HT1080 (cell line): Measurements from ENCODE around the gene KRT16. TPM values are rescaled to one million over a fixed set of nuclear protein-coding genes. Genes with fewer than 3 reads are reported as not detected.
"Not testable (repeated sequence)": the region's sequence is repeated elsewhere in the genome, so short reads cannot be mapped to it uniquely, and the experiment has no call there.

Experiments used
- DNase-seq: peaks from one replicate; pipeline ENCODE4 v3.0.0-alpha.2; 2015; ENCODE audit warnings: low read depth
- total RNA-seq: library from RNA; depleted of rRNA; stranded (reverse); fragments of >200 nt; shearing (Covaris generic); gene quantifications from 2 replicates; pipeline ENCODE4 v1.2.3, GENCODE V29; 2014

Gene KRT16
- total RNA-seq, 1 experiment from 2014 or later: not detected

DNA sequence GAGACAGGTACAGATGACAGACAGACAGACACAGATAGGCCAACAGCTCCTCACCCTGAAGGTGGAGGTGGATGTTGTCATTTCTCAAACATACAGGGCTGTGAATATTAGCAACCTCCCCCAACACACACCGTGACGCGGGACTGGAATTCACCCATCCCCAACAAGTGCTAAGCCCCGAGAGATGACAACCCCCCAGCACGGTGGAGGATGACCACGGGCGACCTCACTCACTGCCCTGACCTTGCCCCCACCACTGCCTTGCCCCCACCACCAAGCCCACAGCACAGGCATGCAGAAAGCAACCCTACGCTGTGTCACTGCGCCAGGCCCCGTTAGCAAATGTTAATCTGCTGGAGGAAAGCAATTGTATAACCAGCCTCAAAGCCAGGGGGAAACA, 16.7 kb upstream of the KRT16 start:
- DNase-seq: no peak

DNA sequence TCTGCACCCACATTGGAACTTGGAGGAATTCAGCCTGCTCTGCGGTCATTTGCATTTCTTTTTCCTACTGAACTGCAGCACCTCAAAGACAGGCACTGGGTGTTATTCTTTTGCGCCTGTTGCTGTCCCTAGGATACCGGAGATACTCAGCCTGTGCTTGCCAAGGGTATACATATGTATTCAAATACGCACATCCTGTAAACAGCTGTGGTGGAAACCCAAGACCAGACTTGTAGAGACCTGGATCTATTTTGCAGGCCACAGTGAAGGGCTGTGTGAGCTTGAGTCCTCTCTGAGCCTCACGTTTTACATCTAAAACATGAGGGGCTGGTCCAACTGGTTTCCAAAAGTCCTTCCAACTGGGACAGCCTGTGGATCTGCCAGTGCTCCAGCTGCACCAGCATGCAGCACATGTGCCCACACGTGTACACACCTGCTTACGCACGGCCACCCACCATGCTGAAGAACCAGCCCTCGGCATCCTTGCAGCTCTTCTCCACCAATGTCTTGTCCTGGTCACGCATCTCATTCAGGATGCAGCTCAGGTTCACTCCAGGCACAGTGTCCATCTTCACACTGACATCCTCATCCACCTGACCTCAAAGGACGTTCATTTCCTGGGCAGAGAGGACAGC, 16.2 kb upstream of the KRT16 start:
- not testable (repeated sequence) for DNase-seq

DNA sequence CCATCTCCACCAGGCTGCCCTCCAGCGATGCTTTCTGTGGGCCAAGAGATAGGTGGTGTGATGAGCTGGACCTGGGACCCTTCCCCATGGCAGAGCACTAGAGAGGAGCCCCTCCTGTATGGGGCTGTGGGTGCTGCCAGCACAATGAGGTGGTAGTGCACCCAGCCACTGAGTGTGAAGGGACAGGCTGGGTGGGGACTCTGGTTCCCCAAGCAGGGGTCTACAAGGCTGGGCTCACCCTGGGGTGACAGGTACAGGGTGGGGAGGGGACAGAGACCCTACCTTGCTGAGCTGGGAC, 15.5 kb upstream of the KRT16 start:
- DNase-seq: not testable (repeated sequence)

DNA sequence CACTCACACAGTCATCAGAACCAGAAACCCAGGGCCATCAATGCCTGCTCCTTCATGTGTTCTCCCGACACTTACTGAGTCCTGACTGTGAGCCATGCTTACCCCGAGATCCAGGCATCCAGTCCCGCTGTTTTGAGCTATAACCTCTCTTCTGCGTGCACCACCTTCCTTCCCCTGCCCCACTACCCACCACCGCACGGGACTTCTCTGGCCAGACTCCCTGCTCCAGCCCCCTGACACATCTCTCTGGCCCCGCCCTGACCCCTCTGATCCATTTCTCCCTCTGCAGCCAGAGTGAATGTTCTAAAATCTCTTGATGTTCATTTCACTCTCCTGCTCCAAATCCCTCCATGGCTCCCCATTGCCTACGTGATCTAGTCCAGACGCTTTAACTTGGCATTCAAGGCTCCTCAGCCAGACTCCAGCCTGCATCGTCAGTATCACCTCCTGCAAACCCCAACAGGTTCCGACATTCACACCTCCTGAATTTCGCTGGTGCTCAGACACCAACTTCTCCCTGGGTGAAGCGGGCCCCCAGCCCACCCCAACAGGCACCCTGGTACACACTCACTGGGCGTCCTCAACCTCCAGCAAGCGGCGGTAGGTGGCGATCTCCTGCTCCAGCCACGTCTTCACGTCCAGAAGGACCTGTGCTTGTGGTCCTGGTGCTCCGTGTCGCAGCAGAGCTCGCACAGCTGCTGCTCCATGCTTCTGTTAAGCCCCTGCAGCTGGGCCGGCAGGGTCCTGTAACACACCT, 14.9 kb upstream of the KRT16 start:
- DNase-seq: no peak

DNA sequence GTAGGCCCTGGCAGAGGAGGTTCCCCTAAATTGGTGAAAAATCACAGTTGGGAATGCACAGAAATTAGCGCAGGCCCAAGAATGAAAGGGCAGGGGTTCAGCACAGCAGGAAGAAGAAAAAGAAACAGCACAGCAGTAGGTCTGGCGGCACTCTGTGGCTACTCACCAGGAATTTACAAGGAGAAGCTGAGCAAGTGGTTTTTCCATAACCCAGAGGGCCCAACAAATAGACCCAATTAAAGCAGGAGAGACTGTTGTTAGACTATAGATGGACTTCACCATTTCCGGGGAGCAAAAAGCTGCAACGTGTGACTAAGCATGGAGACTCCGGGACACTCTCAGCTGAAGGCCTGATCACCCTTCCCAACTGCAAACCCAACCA, 14.3 kb upstream of the KRT16 start:
- DNase-seq: not testable (repeated sequence)

DNA sequence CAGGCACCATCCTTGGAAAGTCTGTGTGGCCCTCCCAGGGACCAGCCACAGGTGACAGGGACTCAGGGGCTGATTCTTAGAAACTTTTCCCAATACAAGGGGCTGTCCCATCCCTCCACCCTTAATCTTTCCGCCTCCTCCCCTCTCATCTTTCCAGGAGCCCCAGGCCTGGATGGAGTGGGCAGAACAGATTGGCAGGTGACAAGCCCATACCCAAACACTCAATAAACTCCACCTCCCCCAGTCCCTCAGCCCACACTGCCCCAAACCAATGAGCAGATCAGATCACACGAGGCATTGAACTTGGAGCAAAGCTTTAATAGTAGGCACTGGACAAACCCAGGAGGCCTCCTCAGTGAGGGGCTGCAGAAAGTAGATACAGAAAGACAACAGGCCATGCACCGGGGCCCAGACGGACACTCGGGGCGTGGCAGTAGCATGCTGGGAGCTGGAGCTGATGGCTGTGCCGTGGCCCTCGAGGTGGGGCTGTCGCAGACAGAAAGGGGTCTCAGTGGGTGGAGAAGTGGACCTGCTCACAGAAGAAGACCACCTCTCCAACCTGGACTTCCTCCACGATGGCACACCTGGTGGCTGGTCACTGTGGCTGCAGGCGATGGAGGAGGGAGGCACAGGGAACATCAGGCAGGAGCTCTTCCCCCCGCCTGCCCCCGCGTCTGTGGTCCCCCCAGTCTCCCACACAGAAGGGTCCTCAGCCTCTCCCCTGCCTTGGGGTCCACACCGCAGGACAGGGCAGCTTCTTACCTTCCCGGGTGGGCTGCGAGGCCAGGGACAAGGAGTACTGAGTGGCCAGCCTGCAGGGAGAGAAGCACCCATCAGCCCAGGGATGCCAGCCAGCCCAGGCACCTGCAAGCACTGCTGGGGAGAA, 13.7 kb upstream of the KRT16 start:
- not testable (repeated sequence) for DNase-seq

DNA sequence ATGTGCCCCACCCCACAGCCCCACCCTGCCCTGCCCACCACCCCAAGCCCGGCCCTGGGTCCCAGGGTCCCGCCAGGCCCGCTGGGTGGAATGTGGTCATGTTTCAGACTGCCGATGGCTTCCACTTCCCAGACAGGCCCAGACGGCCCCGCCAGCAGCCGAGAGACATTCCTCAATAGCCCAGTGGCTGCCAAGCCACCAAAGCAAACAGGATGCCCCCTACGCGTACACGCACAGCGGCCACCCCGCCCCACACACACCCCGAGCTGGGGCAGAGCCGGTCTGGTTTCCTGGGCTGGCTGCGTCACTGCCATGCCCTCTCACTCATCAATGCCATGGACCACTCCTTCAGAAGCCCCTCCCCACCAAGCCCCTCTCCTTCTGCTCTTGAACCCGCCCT, 13.0 kb upstream of the KRT16 start:
- DNase-seq: peak; percentile 57

DNA sequence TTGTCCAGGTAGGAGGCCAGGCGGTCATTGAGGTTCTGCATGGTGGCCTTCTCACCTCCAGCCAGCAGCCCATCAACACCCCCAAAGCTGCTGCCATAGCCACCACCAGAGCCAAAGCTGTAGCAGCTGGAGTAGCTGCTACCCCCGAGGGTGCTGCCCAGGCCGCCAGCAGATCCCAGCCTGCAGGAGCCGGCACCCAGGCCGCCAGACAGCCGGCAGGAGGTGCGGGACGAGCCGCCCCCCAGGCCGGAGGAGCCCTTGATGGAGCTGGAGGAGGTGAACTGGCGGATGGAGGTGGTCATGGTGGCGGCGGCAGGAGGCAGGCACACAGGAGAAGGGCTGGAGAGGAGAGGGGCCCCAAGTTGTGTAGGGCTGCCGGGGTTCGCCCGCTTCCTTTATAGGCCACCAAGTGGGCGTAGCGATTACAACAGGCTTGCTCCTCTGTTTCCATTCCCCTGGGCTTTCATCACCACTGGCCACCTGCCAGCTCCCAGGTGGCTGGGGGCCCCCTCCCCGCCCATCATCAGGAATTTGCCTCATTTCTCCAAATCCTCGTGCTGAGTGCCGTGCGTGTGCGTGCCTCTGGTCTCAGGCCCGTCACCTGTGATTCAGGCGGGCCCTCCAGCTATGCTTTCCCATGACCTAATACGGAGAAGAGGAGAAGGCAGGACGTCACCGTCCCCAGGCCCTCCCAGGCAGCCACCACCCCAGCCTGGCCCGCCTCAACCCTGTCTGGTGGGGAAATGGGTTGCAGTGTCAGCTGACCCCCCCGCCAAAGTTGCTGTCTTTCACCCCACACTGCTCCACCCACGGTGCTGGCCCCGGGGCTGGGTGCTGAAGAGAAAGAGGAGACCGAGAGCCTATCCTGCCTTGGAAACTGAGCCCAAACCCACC, 11.9 kb upstream of the KRT16 start, which contains the start of gene KRT17:
TSS of gene KRT17 (minus strand) at position 368 of the 894 bp plus-strand sequence. CDS start at position 302, 66 bp downstream.
- no peak for DNase-seq

DNA sequence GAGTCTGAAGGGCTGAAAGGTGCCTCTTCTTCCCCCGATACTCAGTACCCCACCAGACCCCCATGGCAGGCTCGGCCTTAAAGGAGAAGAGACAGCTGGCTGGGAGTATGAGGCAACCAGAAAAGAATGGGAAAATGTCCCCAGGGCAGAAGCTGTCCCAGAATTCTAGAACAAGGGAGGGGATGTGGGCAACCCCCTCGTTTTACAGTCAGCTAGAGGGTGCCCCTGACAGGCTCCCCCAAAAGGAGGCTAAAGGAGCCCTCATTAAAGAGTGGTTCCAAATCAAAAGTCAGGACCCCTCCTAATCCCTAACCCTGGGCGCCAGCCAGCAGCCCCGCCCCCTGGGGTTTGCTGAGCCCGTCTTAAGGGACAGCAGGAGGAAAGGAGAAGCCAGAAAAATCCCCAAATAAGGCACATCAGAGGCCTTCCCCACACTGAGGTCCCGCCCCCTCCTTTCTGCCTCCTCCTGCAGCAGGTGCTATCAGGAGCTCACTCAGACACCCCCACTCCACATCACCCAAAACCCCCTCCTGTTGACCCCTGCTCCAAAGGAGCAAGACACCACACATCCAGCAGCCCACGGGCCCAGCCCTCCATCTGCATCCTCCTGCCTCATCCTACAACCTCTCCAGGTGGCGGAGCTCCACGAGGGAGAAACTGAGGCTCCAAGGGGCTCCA, 10.8 kb upstream of the KRT16 start:
- not testable (repeated sequence) for DNase-seq

DNA sequence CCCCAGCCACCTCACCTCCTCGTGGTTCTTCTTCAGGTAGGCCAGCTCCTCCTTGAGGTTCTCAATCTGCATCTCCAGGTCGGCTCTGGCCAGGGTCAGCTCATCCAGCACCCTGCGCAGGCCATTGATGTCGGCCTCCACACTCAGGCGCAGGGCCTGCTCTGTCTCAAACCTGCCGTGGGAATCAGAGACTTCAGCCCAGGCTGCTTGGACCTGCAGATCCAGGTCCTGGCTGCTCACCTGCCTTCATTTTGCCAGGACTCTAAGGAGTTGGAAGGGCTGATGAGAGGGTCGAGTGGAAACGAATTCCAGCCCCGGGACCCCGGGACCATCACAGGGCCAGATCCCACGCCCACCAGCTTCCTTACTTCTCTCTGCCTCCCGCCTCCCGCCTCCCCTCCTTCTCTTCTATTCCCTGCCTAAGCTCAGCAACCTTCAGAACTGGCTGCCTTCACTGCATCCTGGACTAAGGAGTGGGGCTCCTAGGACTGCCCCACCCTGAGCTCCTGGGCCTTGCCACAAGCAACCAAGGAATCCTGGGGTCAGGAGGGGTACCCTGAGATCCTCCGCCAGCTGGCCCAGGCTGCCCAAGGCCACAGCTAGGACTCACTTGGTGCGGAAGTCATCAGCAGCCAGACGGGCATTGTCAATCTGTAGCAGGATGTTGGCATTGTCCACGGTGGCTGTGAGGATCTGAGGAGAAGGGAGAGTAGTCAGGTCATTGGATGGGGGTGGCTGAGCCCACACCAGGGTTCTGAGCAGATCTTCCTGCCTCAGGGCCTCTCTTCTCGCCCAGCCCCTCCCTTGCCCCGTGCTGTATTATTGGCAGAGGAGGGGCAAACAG, 10.0 kb upstream of the KRT16 start:
- DNase-seq: not testable (repeated sequence)

DNA sequence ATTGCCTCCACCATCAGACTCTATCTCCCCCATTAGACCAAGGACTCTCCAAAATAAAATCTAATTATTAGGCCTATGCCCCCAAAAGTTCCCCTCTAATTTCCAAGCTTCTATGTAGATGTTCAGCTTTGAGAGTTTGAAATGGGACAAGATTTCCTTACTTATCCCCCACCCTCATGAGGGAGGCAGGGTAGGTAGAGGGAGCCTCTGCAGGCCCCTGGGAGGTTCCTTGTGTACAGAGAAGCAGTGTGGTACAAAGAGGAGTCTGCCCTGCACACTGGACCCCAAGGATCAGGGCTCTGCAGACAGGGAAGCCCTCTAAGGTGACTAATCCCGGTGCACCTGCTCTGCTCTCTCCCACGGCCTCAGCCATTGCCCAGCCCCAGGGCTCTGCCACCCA, 9.3 kb upstream of the KRT16 start:
- DNase-seq: no peak

DNA sequence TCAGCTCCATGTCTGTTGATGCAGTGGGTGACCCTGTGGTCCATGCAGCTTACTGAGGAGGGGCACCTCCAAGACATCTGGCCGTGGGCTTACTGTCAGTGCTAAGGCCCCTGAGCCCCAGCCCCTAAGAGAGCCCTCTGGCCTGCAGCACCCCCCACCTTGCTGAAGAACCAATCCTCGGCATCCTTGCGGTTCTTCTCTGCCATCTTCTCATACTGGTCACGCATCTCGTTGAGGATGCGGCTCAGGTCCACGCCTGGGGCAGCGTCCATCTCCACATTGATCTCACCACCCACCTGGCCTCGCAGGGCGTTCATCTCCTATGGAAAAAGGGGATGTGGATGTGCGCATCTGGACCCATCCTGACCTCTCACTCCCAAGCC, 8.9 kb upstream of the KRT16 start:
- DNase-seq: not testable (repeated sequence)

DNA sequence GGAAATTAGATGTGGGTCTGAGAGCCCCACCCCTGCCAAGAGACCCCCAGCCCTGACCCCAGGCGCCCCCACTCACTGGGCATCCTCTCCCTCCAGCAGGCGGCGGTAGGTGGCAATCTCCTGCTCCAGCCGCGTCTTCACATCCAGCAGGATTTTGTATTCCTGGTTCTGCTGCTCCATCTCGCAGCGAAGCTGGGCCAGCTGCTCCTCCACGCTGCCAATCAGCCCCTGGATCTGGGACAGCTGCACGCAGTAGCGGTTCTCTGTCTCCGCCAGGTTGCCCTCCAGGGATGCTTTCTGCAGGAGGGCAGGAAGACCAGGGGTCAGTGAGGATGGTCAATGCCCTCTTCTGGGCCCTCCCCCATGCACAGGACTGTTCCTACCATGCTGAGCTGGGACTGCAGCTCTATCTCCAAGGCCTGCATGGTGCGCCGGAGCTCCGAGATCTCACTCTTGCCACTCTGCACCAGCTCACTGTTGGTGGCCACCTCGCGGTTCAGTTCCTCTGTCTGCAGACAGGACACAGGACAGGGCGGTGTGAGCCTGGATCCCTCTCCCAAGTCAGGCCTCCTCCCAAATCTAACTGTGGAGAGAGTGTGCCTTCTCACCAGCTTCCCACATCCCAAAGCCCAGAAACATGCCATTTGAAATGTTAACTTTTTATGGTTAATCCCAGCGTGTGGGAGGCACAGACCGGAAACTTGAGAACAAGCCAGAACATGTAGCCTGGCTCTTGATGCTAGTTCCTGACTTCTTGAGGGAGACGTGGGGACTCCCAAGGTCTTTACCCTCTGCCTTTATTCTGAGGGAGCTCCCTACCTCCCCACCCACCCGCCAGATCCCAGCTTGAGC, 8.2 kb upstream of the KRT16 start:
- DNase-seq: no peak

DNA sequence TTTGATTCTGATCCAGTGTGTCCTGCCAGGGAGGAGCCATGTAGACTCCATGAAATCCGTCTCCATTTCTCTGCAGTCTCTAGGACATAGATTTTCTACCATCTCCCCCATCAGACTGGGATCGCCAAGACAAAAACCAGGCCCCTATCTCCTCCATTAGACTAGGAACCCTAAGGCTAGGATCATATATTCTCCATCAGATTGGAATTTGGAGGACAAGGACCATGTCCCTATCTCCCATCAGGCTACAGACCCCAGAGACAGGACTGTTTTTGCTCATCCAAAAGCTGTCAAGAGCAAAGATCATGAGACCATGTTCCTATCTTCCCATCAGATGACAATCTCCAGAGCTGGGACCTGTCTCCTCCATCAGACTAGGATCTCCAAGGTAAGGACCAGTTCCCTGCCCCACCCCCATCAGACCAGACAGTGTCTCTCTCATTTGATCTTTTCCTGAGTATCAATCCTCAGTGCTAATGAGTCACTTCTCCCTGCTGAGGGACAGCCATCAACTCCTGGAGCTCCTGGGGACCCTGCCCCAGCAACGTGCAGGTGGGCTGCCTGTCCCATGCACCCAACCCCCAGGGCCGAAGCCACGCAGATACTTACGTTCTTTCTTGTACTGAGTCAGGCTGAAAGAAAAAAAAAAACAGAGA, 7.5 kb upstream of the KRT16 start:
- DNase-seq: not testable (repeated sequence)

DNA sequence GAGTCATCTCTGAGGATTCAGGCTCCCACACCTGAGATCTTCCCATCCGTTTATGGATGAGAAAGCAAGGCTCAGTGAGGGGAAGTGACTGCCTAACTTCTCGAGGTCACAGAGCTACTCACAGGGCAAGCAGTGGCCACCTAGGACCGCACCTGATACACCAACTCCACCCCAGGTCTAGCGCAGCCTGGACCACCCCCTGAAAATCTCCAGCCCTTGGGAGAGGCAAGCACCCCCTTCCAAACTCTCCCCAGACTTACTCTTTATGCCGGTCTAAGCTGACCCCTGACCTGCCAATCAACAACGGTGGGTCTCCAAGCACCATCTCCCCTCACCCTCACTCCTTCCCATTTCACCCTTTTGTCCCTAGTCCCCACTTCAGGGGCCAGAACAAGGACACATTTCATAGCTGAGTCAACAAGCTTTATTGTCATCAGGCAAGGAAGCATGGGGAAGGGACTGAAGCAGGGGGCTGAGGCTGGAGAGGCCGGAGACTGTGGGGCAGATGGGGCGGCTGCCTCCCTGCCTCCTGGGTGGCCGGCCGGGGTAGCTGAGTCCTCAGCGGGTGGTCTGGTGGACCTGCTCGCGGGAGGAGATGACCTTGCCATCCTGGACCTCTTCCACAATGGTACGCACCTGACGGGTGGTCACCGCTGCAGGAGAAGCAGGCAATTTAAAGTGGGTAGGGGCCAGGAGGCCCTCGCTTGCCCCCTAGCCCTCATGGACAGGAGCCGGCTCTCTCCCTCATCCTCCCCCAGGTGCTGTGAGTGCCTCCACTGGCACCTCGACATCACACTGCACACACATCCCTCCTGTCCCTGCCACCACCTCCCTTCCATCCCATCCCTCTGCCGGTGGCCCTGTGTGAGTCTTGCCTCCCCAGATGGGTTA, 6.7 kb upstream of the KRT16 start:
- DNase-seq: no peak

DNA sequence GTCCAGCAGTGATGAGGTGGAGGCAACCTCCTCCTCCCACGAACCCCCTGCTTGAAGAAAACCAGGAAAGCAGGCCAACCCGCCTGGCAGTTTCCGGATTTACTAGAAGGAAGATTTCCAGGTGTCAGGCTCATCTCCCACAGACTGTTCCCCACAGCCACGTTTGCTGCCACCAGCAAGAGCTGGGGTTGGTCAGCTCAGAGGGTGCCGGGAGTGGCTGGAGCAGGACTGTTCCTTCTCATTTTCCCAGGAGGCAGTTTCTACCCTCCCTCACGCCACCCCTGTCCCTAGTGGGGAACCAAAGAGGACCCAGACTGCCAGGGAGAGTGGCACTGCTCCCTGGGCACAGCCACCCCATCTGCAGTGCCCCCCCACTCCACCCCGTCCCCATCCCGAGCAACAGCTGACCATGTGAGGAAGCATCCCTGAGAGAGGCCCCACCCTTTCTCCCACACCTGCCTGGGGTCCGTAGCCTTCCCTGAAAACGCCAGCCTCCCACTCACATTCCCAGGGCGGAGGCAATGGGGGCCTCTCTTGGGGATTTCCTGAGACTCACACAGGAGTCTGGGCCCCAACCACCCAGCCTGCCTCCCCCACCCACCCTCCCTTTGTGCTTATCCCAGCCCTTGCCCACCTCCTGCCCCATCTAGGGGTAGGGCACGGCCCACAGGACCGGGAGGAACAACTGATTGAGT, 5.9 kb upstream of the KRT16 start:
- DNase-seq: no peak
